GM23338 (cell line): ENCODE data around the gene CNTN1. TPM values are rescaled to one million over a fixed set of nuclear protein-coding genes. Genes with fewer than 3 reads are reported as not detected.

Experiments
- ATAC-seq: fragments of 200-7000 bp; cut with Tn5 transposase; 3 replicates; pipeline ENCODE4 v1.9.1; 2020
- DNase-seq: peaks from one replicate; pipeline ENCODE4 v3.0.0-alpha.2; 2015; ENCODE audit warnings: low spot score
- H2AFZ ChIP-seq: fragments of 200-600 bp; sonication (generic); 2 replicates; pipeline ENCODE4 v1.8.0; 2016; ENCODE audit warnings: antibody characterized with exemption, mild to moderate bottlenecking, moderate library complexity
- H3F3A ChIP-seq: fragments of 200-600 bp; sonication (generic); replicated peaks from 2 replicates; pipeline ENCODE4 v1.8.0; 2017; ENCODE audit warnings: antibody characterized with exemption, mixed run types, low read depth
- H3K27ac ChIP-seq: fragments of 200-600 bp; sonication (generic); 2 replicates; pipeline ENCODE4 v1.6.1; 2016; ENCODE audit warnings: low read depth
- H3K27me3 ChIP-seq: fragments of 200-600 bp; sonication (generic); 2 replicates; pipeline ENCODE4 v1.8.0; 2016; ENCODE audit warnings: mild to moderate bottlenecking, mixed run types, moderate library complexity; ENCODE audit not compliant: insufficient read depth
- H3K36me3 ChIP-seq: fragments of 200-600 bp; sonication (generic); 2 replicates; pipeline ENCODE4 v1.8.0; 2016; ENCODE audit warnings: mild to moderate bottlenecking; ENCODE audit not compliant: insufficient read depth
- H3K4me1 ChIP-seq: fragments of 200-600 bp; sonication (generic); 2 replicates; pipeline ENCODE4 v1.8.0; 2016; ENCODE audit warnings: mild to moderate bottlenecking, moderate library complexity; ENCODE audit not compliant: insufficient read depth
- H3K4me2 ChIP-seq: fragments of 200-600 bp; sonication (generic); 2 replicates; pipeline ENCODE4 v1.7.1; 2017; ENCODE audit warnings: mixed run types
- H3K4me3 ChIP-seq: fragments of 200-600 bp; sonication (generic); 2 replicates; pipeline ENCODE4 v1.6.1; 2016; ENCODE audit warnings: mixed run types
- H3K79me2 ChIP-seq: fragments of 200-600 bp; sonication (generic); replicated peaks from 2 replicates; pipeline ENCODE4 v1.8.0; 2017; ENCODE audit warnings: mild to moderate bottlenecking; ENCODE audit not compliant: insufficient read depth
- H3K9me2 ChIP-seq: fragments of 200-600 bp; sonication (generic); 2 replicates; pipeline ENCODE4 v1.8.0; 2017; ENCODE audit not compliant: insufficient read depth
- H4K20me1 ChIP-seq: fragments of 200-600 bp; sonication (generic); replicated peaks from 2 replicates; pipeline ENCODE4 v1.8.0; 2017; ENCODE audit warnings: mild to moderate bottlenecking; ENCODE audit not compliant: insufficient read depth
- H3K27ac Mint-ChIP-seq: 2 replicates; pipeline ENCODE4 v1.8.0; 2020; ENCODE audit warnings: inconsistent platforms, mild to moderate bottlenecking, moderate library complexity, mixed read lengths
- H3K27me3 Mint-ChIP-seq: 3 replicates; pipeline ENCODE4 v1.8.0; 2022; ENCODE audit warnings: low read depth, mild to moderate bottlenecking, moderate library complexity, mixed read lengths, inconsistent platforms; ENCODE audit not compliant: insufficient read depth, poor library complexity
- H3K36me3 Mint-ChIP-seq: 3 replicates; pipeline ENCODE4 v1.8.0; 2021; ENCODE audit warnings: low read depth, mild to moderate bottlenecking, inconsistent platforms, moderate library complexity, mixed read lengths
- H3K4me1 Mint-ChIP-seq: 3 replicates; pipeline ENCODE4 v1.8.0; 2020; ENCODE audit warnings: mild to moderate bottlenecking, inconsistent platforms, mixed read lengths
- H3K4me3 Mint-ChIP-seq: 3 replicates; pipeline ENCODE4 v1.8.0; 2021; ENCODE audit warnings: moderate library complexity, mild to moderate bottlenecking, inconsistent platforms, mixed read lengths
- H3K9me3 Mint-ChIP-seq: 3 replicates; pipeline ENCODE4 v1.8.0; 2020; ENCODE audit warnings: moderate library complexity, mild to moderate bottlenecking, inconsistent platforms, mixed read lengths
- CREB1 ChIP-seq: fragments of 250-450 bp; sonication (Bioruptor Pico); IDR thresholded peaks from 2 replicates; pipeline ENCODE4 v1.5.0; 2020; ENCODE audit warnings: low read depth, mild to moderate bottlenecking, moderate library complexity
- CTCF ChIP-seq, 2 experiments: fragments of 200-600 bp in 1 of 2; sonication (generic) in 1 of 2; conservative IDR thresholded peaks; 2 replicates each; pipeline versions ENCODE4 v1.5.1 to v1.6.1; 2016 to 2017; ENCODE audit warnings: antibody characterized with exemption in 2 of 2, low read depth in 2 of 2, mild to moderate bottlenecking in 2 of 2, moderate library complexity in 1 of 2
- ETS1 ChIP-seq: IDR thresholded peaks from 2 replicates; pipeline ENCODE4 v1.6.1; 2016; ENCODE audit warnings: antibody characterized with exemption
- EZH2 ChIP-seq: fragments of 200-600 bp; sonication (generic); IDR thresholded peaks from one replicate; pipeline ENCODE4 v1.8.0; 2017; ENCODE audit warnings: antibody characterized with exemption, mild to moderate bottlenecking, low read depth; ENCODE audit not compliant: unreplicated experiment
- EZH2phosphoT487 ChIP-seq: fragments of 200-600 bp; sonication (generic); IDR thresholded peaks from one replicate; pipeline ENCODE4 v1.8.1; 2018; ENCODE audit warnings: antibody characterized with exemption; ENCODE audit not compliant: unreplicated experiment
- JUNB ChIP-seq: IDR thresholded peaks from one replicate; pipeline ENCODE4 v1.6.1; 2016; ENCODE audit warnings: antibody characterized with exemption; ENCODE audit not compliant: unreplicated experiment
- NANOG ChIP-seq: IDR thresholded peaks from 2 replicates; pipeline ENCODE4 v1.6.1; 2016; ENCODE audit warnings: antibody characterized with exemption, borderline replicate concordance
- POLR2AphosphoS5 ChIP-seq: IDR thresholded peaks from 2 replicates; pipeline ENCODE4 v1.6.1; 2016; ENCODE audit warnings: antibody characterized with exemption, low read depth
- REST ChIP-seq: IDR thresholded peaks from one replicate; pipeline ENCODE4 v1.6.1; 2018; ENCODE audit warnings: antibody characterized with exemption; ENCODE audit not compliant: unreplicated experiment
- ZNF114 ChIP-seq: fragments of 250-450 bp; sonication (Bioruptor Pico); IDR thresholded peaks from 2 replicates; pipeline ENCODE4 v1.5.0; 2020; ENCODE audit warnings: mild to moderate bottlenecking, moderate library complexity
- ZNF331 ChIP-seq: fragments of 250-450 bp; sonication (Bioruptor Pico); IDR thresholded peaks from 2 replicates; pipeline ENCODE4 v1.5.0; 2020; ENCODE audit warnings: low read depth, mild to moderate bottlenecking, moderate library complexity
- polyA plus RNA-seq: library from polyadenylated mRNA; unstranded; fragments of >200 nt; fragmentation: Nextera tagmentation; extraction: Ambion mirVana; gene quantifications from 2 replicates; pipeline ENCODE4 v1.2.1, GENCODE V29; 2016
- total RNA-seq: library from RNA; depleted of rRNA; stranded (reverse); fragments of >200 nt; shearing (Covaris generic); gene quantifications from 2 replicates; pipeline ENCODE4 v1.2.3, GENCODE V29; 2014

Gene CNTN1
- total and polyA plus RNA-seq, 2 experiments from 2014 or later: 5.0 to 27.0 TPM

GRCh38 chr12:41055875-41056577 lies 363.8 kb downstream of the CNTN1 start:
- Histone ChIP-seq H3K27me3 (no peaks in the 10 kb centered on the region), H3K4me1 (0 out of 2 replicates have a peak, but pooled peaks cover 4% of the 10 kb centered on the region), H3K4me2 (no peak overlapping the region), H2AFZ (no peak overlapping the region), H3K27ac (no peak overlapping the region), H3F3A (no peaks in the 10 kb centered on the region), H3K79me2 (no peaks in the 10 kb centered on the region), H3K36me3 (no peaks in the 10 kb centered on the region), H3K9me2 (no peaks in the 10 kb centered on the region), H4K20me1 (no peaks in the 10 kb centered on the region), H3K4me3 (no peak overlapping the region)
- Mint-ChIP-seq H3K27ac (no peak overlapping the region), H3K9me3 (no peaks in the 10 kb centered on the region), H3K4me3 (no peak overlapping the region), H3K36me3 (no peaks in the 10 kb centered on the region), H3K27me3 (no peaks in the 10 kb centered on the region), H3K4me1 (no peaks in the 10 kb centered on the region; the same call in 2 of the 3 replicates)
- no peak for ATAC-seq
- no peak for TF ChIP-seq JUNB
- TF ChIP-seq ZNF114 (CRISPR knock-in tag): no peak
- no peak for TF ChIP-seq EZH2phosphoT487
- no peak for TF ChIP-seq POLR2AphosphoS5
- no peak for TF ChIP-seq ZNF331
- no peak for DNase-seq

- H3K27ac ChIP-seq: no peak overlapping the region
- H4K20me1 ChIP-seq: no peaks in the 10 kb centered on the region
- H3K36me3 ChIP-seq: no peaks in the 10 kb centered on the region
- no peaks in the 10 kb centered on the region for H3K9me2 ChIP-seq
- DNase-seq (no peak), ATAC-seq (no peak)
- Mint-ChIP-seq H3K36me3 (no peaks in the 10 kb centered on the region), H3K27ac (no peak overlapping the region), H3K27me3 (no peaks in the 10 kb centered on the region), H3K4me1 (no peaks in the 10 kb centered on the region; the same call in 2 of the 3 replicates), H3K4me3 (no peak overlapping the region), H3K9me3 (no peaks in the 10 kb centered on the region)
- no peak overlapping the region for H2AFZ ChIP-seq
- H3K79me2 ChIP-seq: no peaks in the 10 kb centered on the region
- 0 out of 2 replicates have a peak, but pooled peaks cover 6% of the 10 kb centered on the region for H3K4me1 ChIP-seq
- H3K4me3 ChIP-seq: no peak overlapping the region
- H3K27me3 ChIP-seq: no peaks in the 10 kb centered on the region
- H3K4me2 ChIP-seq: no peak overlapping the region
- H3F3A ChIP-seq: no peaks in the 10 kb centered on the region
- TF ChIP-seq CREB1 (CRISPR knock-in tag) (no peak), CTCF (conservative IDR thresholded peaks at IDR 0.05; ENCODE audit: low read depth in 2 of 2) (no peak), NANOG (no peak), ETS1 (no peak), EZH2phosphoT487 (no peak), EZH2 (no peak), POLR2AphosphoS5 (no peak), ZNF114 (CRISPR knock-in tag) (no peak), JUNB (no peak), REST (no peak), ZNF331 (no peak)
These were observed 366.0 kb downstream of the CNTN1 start for GRCh38 chr12:41058266-41058665.
